Activated T-helper 17 cell treated with anti-CD3 and anti-CD28 coated beads, Interleukin-2, amount 50 U/mL, for 72 hours (primary cell): Measurements from ENCODE around the gene NRG3. TPM values are rescaled to one million over a fixed set of nuclear protein-coding genes. Genes with fewer than 3 reads are reported as not detected.

Source experiments
- ATAC-seq: fragments of 150-1000 bp; cut with Tn5 transposase; replicated peaks from 2 replicates; pipeline ENCODE4 v1.10.0; 2021; ENCODE audit warnings: mild to moderate bottlenecking, moderate library complexity
- H3K27ac Mint-ChIP-seq: one replicate; pipeline ENCODE4 v1.8.0; 2022; ENCODE audit warnings: mixed read lengths
- H3K27me3 Mint-ChIP-seq: one replicate; pipeline ENCODE4 v1.8.0; 2022; ENCODE audit warnings: mixed read lengths
- H3K36me3 Mint-ChIP-seq: one replicate; pipeline ENCODE4 v1.8.0; 2022; ENCODE audit warnings: low read depth, mild to moderate bottlenecking, mixed read lengths
- H3K4me1 Mint-ChIP-seq: one replicate; pipeline ENCODE4 v1.8.0; 2022; ENCODE audit warnings: mixed read lengths
- H3K4me3 Mint-ChIP-seq: one replicate; pipeline ENCODE4 v1.8.0; 2022; ENCODE audit warnings: mild to moderate bottlenecking, mixed read lengths
- H3K9me3 Mint-ChIP-seq: one replicate; pipeline ENCODE4 v1.8.0; 2022; ENCODE audit warnings: mixed read lengths
- total RNA-seq, 2 donors: library from RNA; stranded (reverse); gene quantifications; one replicate each; pipeline ENCODE4 v1.2.3, GENCODE V29; 2022

Gene NRG3
- total RNA-seq, 2 donors from 2014 or later = not detected

GRCh38 chr10:82801289-82801688 lies 926.3 kb downstream of the NRG3 start:
- H3K36me3 Mint-ChIP-seq = no peaks in the 10 kb centered on the region
- no peaks in the 10 kb centered on the region for H3K4me1 Mint-ChIP-seq
- H3K9me3 Mint-ChIP-seq = no peaks in the 10 kb centered on the region
- no peak for ATAC-seq
- H3K27me3 Mint-ChIP-seq = no peaks in the 10 kb centered on the region
- no peak overlapping the region for H3K4me3 Mint-ChIP-seq
- H3K27ac Mint-ChIP-seq = no peak overlapping the region

- Mint-ChIP-seq H3K4me3 (no peak overlapping the region), H3K36me3 (no peaks in the 10 kb centered on the region), H3K27me3 (no peaks in the 10 kb centered on the region), H3K4me1 (no peaks in the 10 kb centered on the region), H3K27ac (no peak overlapping the region), H3K9me3 (no peaks in the 10 kb centered on the region)
- ATAC-seq = no peak
Observed at GRCh38 chr10:82811621-82812020, 936.6 kb downstream of the NRG3 start.

GRCh38 chr10:82813856-82814255 lies 938.9 kb downstream of the NRG3 start:
- Mint-ChIP-seq H3K4me3 (no peak overlapping the region), H3K9me3 (no peaks in the 10 kb centered on the region), H3K36me3 (no peaks in the 10 kb centered on the region), H3K27me3 (no peaks in the 10 kb centered on the region), H3K4me1 (no peaks in the 10 kb centered on the region), H3K27ac (no peak overlapping the region)
- ATAC-seq = no peak

GRCh38 chr10:82814635-82815034 lies 939.6 kb downstream of the NRG3 start:
- H3K9me3 Mint-ChIP-seq = no peaks in the 10 kb centered on the region
- H3K27me3 Mint-ChIP-seq = no peaks in the 10 kb centered on the region
- no peak overlapping the region for H3K4me3 Mint-ChIP-seq
- H3K4me1 Mint-ChIP-seq = no peaks in the 10 kb centered on the region
- H3K36me3 Mint-ChIP-seq = no peaks in the 10 kb centered on the region
- no peak overlapping the region for H3K27ac Mint-ChIP-seq
- ATAC-seq = no peak

GRCh38 chr10:82815680-82816079 lies 940.7 kb downstream of the NRG3 start:
- H3K27ac Mint-ChIP-seq = no peak overlapping the region
- H3K4me3 Mint-ChIP-seq = no peak overlapping the region
- H3K9me3 Mint-ChIP-seq = no peaks in the 10 kb centered on the region
- no peaks in the 10 kb centered on the region for H3K4me1 Mint-ChIP-seq
- ATAC-seq = no peak
- no peaks in the 10 kb centered on the region for H3K36me3 Mint-ChIP-seq
- no peaks in the 10 kb centered on the region for H3K27me3 Mint-ChIP-seq

- H3K4me3 Mint-ChIP-seq = no peak overlapping the region
- H3K27me3 Mint-ChIP-seq = no peaks in the 10 kb centered on the region
- H3K9me3 Mint-ChIP-seq = no peaks in the 10 kb centered on the region
Observed at GRCh38 chr10:82817676-82818422, 942.9 kb downstream of the NRG3 start.

GRCh38 chr10:82821043-82821442 lies 946.0 kb downstream of the NRG3 start:
- no peak overlapping the region for H3K27ac Mint-ChIP-seq
- no peaks in the 10 kb centered on the region for H3K9me3 Mint-ChIP-seq
- no peaks in the 10 kb centered on the region for H3K4me1 Mint-ChIP-seq
- no peaks in the 10 kb centered on the region for H3K27me3 Mint-ChIP-seq
- H3K4me3 Mint-ChIP-seq = no peak overlapping the region
- H3K36me3 Mint-ChIP-seq = no peaks in the 10 kb centered on the region
- ATAC-seq = no peak

More at GRCh38 chr10:82817676-82818422, 942.9 kb downstream of the NRG3 start:
- no peak for ATAC-seq
- H3K36me3 Mint-ChIP-seq = no peaks in the 10 kb centered on the region
- no peaks in the 10 kb centered on the region for H3K4me1 Mint-ChIP-seq
- no peak overlapping the region for H3K27ac Mint-ChIP-seq

- no peaks in the 10 kb centered on the region for H3K27me3 Mint-ChIP-seq
- no peak overlapping the region for H3K4me3 Mint-ChIP-seq
- H3K9me3 Mint-ChIP-seq = no peaks in the 10 kb centered on the region
- no peaks in the 10 kb centered on the region for H3K36me3 Mint-ChIP-seq
- no peak overlapping the region for H3K27ac Mint-ChIP-seq
- H3K4me1 Mint-ChIP-seq = no peaks in the 10 kb centered on the region
- ATAC-seq = no peak
Observed at GRCh38 chr10:82826132-82826531, 951.1 kb downstream of the NRG3 start.

GRCh38 chr10:82827901-82828300 lies 952.9 kb downstream of the NRG3 start:
- Mint-ChIP-seq H3K4me3 (no peak overlapping the region), H3K36me3 (no peaks in the 10 kb centered on the region), H3K9me3 (no peaks in the 10 kb centered on the region), H3K4me1 (no peaks in the 10 kb centered on the region), H3K27me3 (no peaks in the 10 kb centered on the region), H3K27ac (no peak overlapping the region)
- ATAC-seq = no peak

- Mint-ChIP-seq H3K4me1 (no peaks in the 10 kb centered on the region), H3K27me3 (no peaks in the 10 kb centered on the region), H3K4me3 (no peak overlapping the region), H3K27ac (no peak overlapping the region), H3K36me3 (no peaks in the 10 kb centered on the region), H3K9me3 (peaks cover 15% of the 10 kb centered on the region)
- ATAC-seq = no peak
Observed at GRCh38 chr10:82847242-82847641, 972.2 kb downstream of the NRG3 start.

GRCh38 chr10:82850191-82850590 lies 975.2 kb downstream of the NRG3 start:
- H3K4me1 Mint-ChIP-seq = no peaks in the 10 kb centered on the region
- ATAC-seq = no peak
- H3K36me3 Mint-ChIP-seq = no peaks in the 10 kb centered on the region
- H3K4me3 Mint-ChIP-seq = no peak overlapping the region
- H3K27ac Mint-ChIP-seq = no peak overlapping the region
- H3K27me3 Mint-ChIP-seq = no peaks in the 10 kb centered on the region
- peaks cover 18% of the 10 kb centered on the region for H3K9me3 Mint-ChIP-seq

GRCh38 chr10:82856957-82857613 lies 982.1 kb downstream of the NRG3 start:
- peaks cover 18% of the 10 kb centered on the region for H3K9me3 Mint-ChIP-seq
- no peak overlapping the region for H3K4me3 Mint-ChIP-seq
- no peaks in the 10 kb centered on the region for H3K36me3 Mint-ChIP-seq
- H3K4me1 Mint-ChIP-seq = no peaks in the 10 kb centered on the region
- ATAC-seq = no peak
- no peaks in the 10 kb centered on the region for H3K27me3 Mint-ChIP-seq
- no peak overlapping the region for H3K27ac Mint-ChIP-seq

- Mint-ChIP-seq H3K36me3 (no peaks in the 10 kb centered on the region), H3K4me3 (no peak overlapping the region), H3K9me3 (peaks cover 23% of the 10 kb centered on the region)
Observed at GRCh38 chr10:82861889-82862288, 986.9 kb downstream of the NRG3 start.

GRCh38 chr10:82865366-82865765 lies 990.4 kb downstream of the NRG3 start:
- H3K4me3 Mint-ChIP-seq = no peak overlapping the region
- no peak for ATAC-seq

More at GRCh38 chr10:82861889-82862288, 986.9 kb downstream of the NRG3 start:
- Mint-ChIP-seq H3K27ac (no peak overlapping the region), H3K27me3 (no peaks in the 10 kb centered on the region), H3K4me1 (no peaks in the 10 kb centered on the region)
- no peak for ATAC-seq

GRCh38 chr10:82866424-82867020 lies 991.5 kb downstream of the NRG3 start:
- H3K9me3 Mint-ChIP-seq = peaks cover 14% of the 10 kb centered on the region
- H3K36me3 Mint-ChIP-seq = no peaks in the 10 kb centered on the region
- ATAC-seq = no peak
- no peak overlapping the region for H3K27ac Mint-ChIP-seq
- no peak overlapping the region for H3K4me3 Mint-ChIP-seq
- no peaks in the 10 kb centered on the region for H3K27me3 Mint-ChIP-seq
- H3K4me1 Mint-ChIP-seq = no peaks in the 10 kb centered on the region

More at GRCh38 chr10:82865366-82865765, 990.4 kb downstream of the NRG3 start:
- Mint-ChIP-seq H3K36me3 (no peaks in the 10 kb centered on the region), H3K27ac (no peak overlapping the region), H3K9me3 (peaks cover 14% of the 10 kb centered on the region), H3K27me3 (no peaks in the 10 kb centered on the region), H3K4me1 (no peaks in the 10 kb centered on the region)
